ENCODE data around the gene RAX2.
"Not testable (repeated sequence)": the region's sequence is repeated elsewhere in the genome, so short reads cannot be mapped to it uniquely, and the experiment has no call there.

Gene RAX2

GRCh38 chr19:3762501-3763459, 9.2 kb downstream of the RAX2 start, which contains the start of gene MRPL54:
MRPL54 (plus strand) TSS chr19:3762682; CDS start chr19:3762701, 19 bp downstream.
- Histone ChIP-seq H3K9me3 (ENCODE audit: severe bottlenecking) (no peaks in the 10 kb centered on the region), H3K4me3 (ENCODE audit: low read depth, low read length) (peak within 1 kb of the TSS; percentile 77), H3K36me3 (peaks cover 47% of the 10 kb centered on the region), H3K27me3 (ENCODE audit: insufficient read depth, low read depth, severe bottlenecking) (no peaks in the 10 kb centered on the region), H3K27ac (peak within 1 kb of the TSS; percentile 97)
- DNase-seq: peak; percentile 99
- no peak for TF ChIP-seq CTCF (IDR thresholded peaks at IDR 0.05; ENCODE audit: low read depth, low read length)

- DNase-seq: no peak
- no peaks in the 10 kb centered on the region for H3K9me3 ChIP-seq (ENCODE audit: severe bottlenecking)
- H3K27ac ChIP-seq: peak overlapping the region; percentile 97
- no peak for TF ChIP-seq CTCF (IDR thresholded peaks at IDR 0.05; ENCODE audit: low read depth, low read length)
- H3K4me3 ChIP-seq (ENCODE audit: low read depth, low read length): peak overlapping the region; percentile 63
- no peaks in the 10 kb centered on the region for H3K27me3 ChIP-seq (ENCODE audit: insufficient read depth, low read depth, severe bottlenecking)
- H3K36me3 ChIP-seq: peaks cover 47% of the 10 kb centered on the region
Observed at GRCh38 chr19:3762130-3762473, 9.9 kb downstream of the RAX2 start.

DNA sequence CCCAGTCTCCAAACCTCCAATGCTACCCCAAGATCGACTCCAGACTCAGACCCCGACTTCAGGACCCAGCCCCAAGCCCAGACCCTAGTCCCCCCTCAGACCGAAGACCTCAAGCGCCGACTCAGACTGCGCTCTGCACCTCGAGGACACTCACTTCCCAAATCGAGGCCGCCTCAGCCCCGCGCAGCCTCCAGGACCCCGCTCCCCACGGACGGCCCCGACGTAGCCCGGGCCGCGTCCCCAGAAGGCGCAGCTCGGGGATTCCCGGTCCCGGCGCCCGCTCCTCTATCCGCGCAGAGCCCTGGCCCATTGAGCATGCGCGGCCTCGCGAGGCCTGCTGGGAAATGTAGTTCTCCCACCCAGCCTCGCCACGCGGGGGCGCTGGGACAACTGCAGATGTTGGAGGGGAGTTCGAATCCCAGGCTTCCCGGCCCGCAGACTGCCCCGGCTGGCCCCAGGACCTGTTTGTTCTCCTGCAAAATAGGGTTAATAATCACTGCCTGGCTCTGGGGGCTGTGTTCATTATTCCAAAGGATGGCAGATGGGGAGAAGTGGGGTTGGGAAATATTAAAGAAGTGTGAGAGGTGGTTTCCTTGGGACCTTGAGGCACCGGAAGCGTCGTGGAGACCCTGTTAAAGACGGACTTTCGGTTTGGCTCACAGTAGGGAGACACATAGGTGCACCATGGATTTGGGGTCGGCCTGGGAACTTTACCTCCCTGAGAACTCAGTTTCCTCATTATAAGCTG, 10.5 kb downstream of the RAX2 start, which contains the start of gene APBA3:
APBA3 (minus strand) TSS at position 311 of the 748 bp plus-strand sequence. CDS start 1,428 bp downstream, outside the sequence.
- no peaks in the 10 kb centered on the region for H3K27me3 ChIP-seq (ENCODE audit: insufficient read depth, low read depth, severe bottlenecking)
- H3K27ac ChIP-seq: peak within 1 kb of the TSS; percentile 97
- peak; percentile 93 for DNase-seq
- no peaks in the 10 kb centered on the region for H3K9me3 ChIP-seq (ENCODE audit: severe bottlenecking)
- peak; percentile 82 for TF ChIP-seq CTCF (IDR thresholded peaks at IDR 0.05; ENCODE audit: low read depth, low read length)
- H3K4me3 ChIP-seq (ENCODE audit: low read depth, low read length): peak within 1 kb of the TSS; percentile 77
- peaks cover 42% of the 10 kb centered on the region for H3K36me3 ChIP-seq

GRCh38 chr19:3760871-3761361, 11.1 kb downstream of the RAX2 start:
- H3K36me3 ChIP-seq: peaks cover 36% of the 10 kb centered on the region
- H3K4me3 ChIP-seq (ENCODE audit: low read depth, low read length): peak overlapping the region; percentile 77
- DNase-seq: no peak
- no peak for TF ChIP-seq CTCF (IDR thresholded peaks at IDR 0.05; ENCODE audit: low read depth, low read length)
- H3K27ac ChIP-seq: peak overlapping the region; percentile 81
- no peaks in the 10 kb centered on the region for H3K27me3 ChIP-seq (ENCODE audit: insufficient read depth, low read depth, severe bottlenecking)
- no peaks in the 10 kb centered on the region for H3K9me3 ChIP-seq (ENCODE audit: severe bottlenecking)

GRCh38 chr19:3759482-3760254, 12.4 kb downstream of the RAX2 start:
- no peak for TF ChIP-seq CTCF (IDR thresholded peaks at IDR 0.05; ENCODE audit: low read depth, low read length)
- Histone ChIP-seq H3K4me3 (ENCODE audit: low read depth, low read length) (no peak overlapping the region), H3K27me3 (ENCODE audit: insufficient read depth, low read depth, severe bottlenecking) (no peaks in the 10 kb centered on the region), H3K27ac (no peak overlapping the region), H3K36me3 (peaks cover 29% of the 10 kb centered on the region), H3K9me3 (ENCODE audit: severe bottlenecking) (no peaks in the 10 kb centered on the region)
- DNase-seq: no peak

DNA sequence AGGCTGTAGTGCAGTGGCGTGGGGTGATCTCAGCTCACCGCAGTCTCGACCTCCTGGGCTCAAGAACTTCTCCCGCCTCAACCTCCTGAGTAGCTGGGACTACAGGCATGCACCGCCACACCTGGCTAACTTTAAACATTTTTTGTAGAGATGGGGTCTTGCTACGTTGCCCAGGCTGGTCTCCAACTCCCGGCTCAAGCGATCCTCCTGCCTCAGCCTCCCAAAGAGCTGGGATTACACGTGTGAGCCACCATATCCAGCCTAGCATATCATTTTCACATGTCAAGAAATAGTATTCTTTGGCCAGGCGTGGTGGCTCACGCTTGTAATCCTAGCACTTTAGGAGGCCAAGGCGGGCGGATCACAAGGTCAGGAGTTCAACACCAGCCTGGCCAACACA, 13.7 kb downstream of the RAX2 start:
- H3K27ac ChIP-seq; H3K9me3 ChIP-seq (ENCODE audit: severe bottlenecking); H3K27me3 ChIP-seq (ENCODE audit: insufficient read depth, low read depth, severe bottlenecking); DNase-seq; H3K4me3 ChIP-seq (ENCODE audit: low read depth, low read length): not testable (repeated sequence)
- peaks cover 35% of the 10 kb centered on the region for H3K36me3 ChIP-seq

- H3K4me3 ChIP-seq (ENCODE audit: low read depth, low read length); H3K27ac ChIP-seq; DNase-seq; H3K9me3 ChIP-seq (ENCODE audit: severe bottlenecking); H3K27me3 ChIP-seq (ENCODE audit: insufficient read depth, low read depth, severe bottlenecking): not testable (repeated sequence)
- H3K36me3 ChIP-seq: peaks cover 35% of the 10 kb centered on the region
Observed at GRCh38 chr19:3757705-3758104, 14.3 kb downstream of the RAX2 start.
